SK-N-MC (cell line): ENCODE measurements around the gene TSSK1B.

Source experiments
- DNase-seq: peaks from one replicate; pipeline ENCODE4 v3.0.0-alpha.2; 2011; ENCODE audit warnings: low read depth, low spot score
- H3K27ac ChIP-seq: fragments of 200-600 bp; sonication (generic); 2 replicates; pipeline ENCODE4 v1.5.1; 2016; ENCODE audit warnings: mixed run types
- H3K36me3 ChIP-seq: fragments of 200-600 bp; sonication (generic); 2 replicates; pipeline ENCODE4 v1.6.1; 2017; ENCODE audit warnings: antibody characterized with exemption, low read length, mixed read lengths; ENCODE audit not compliant: insufficient read depth
- H3K4me3 ChIP-seq: fragments of 200-600 bp; sonication (generic); 2 replicates; pipeline ENCODE4 v1.5.1; 2016
- H3K9ac ChIP-seq: fragments of 200-600 bp; sonication (generic); 2 replicates; pipeline ENCODE4 v1.8.0; 2017; ENCODE audit warnings: mixed run types, mixed read lengths; ENCODE audit not compliant: insufficient read length
- H3K9me3 ChIP-seq: fragments of 200-600 bp; sonication (generic); 2 replicates; pipeline ENCODE4 v1.6.1; 2017; ENCODE audit warnings: low read depth, mild to moderate bottlenecking, antibody characterized with exemption, low read length, moderate library complexity, mixed read lengths
- EZH2 ChIP-seq: fragments of 200-600 bp; sonication (generic); IDR thresholded peaks from one replicate; pipeline ENCODE4 v1.6.1; 2017; ENCODE audit warnings: antibody characterized with exemption
- FOXP2 ChIP-seq: optimal IDR thresholded peaks from 2 replicates; pipeline ENCODE3; 2011; ENCODE audit warnings: mild to moderate bottlenecking, moderate library complexity; ENCODE audit not compliant: insufficient read depth; ENCODE audit errors: extremely low read length, control extremely low read depth
- POLR2AphosphoS5 ChIP-seq: IDR thresholded peaks from 2 replicates; pipeline ENCODE4 v1.6.1; 2012; ENCODE audit warnings: mild to moderate bottlenecking, low read depth, low read length, borderline replicate concordance

Gene TSSK1B

DNA sequence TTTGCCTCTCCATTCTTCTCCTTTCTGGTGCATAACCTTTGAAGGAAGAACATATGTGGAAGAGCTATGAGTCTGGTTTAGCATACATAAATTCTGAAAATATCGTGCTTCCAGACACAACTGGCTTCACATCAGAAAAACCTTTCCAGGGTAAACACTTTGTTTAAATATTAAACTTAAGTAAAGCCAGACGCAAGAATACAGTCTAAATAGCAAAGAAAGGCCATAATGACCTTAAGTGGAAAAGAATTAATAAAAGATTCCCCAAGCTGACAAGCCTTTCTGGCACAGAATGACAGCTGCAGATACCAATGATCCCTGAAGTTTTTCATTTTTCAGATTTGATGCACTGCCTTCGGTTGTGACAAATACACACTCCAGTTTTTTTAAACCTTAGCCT, 13.5 kb upstream of the TSSK1B start:
- no peaks in the 10 kb centered on the region for H3K36me3 ChIP-seq
- H3K4me3 ChIP-seq, result no peak overlapping the region
- no peaks in the 10 kb centered on the region for H3K9me3 ChIP-seq
- TF ChIP-seq POLR2AphosphoS5, result no peak
- no peak for TF ChIP-seq FOXP2
- no peak for TF ChIP-seq EZH2
- H3K9ac ChIP-seq, result no peak overlapping the region
- DNase-seq, result no peak
- H3K27ac ChIP-seq, result no peak overlapping the region

DNA sequence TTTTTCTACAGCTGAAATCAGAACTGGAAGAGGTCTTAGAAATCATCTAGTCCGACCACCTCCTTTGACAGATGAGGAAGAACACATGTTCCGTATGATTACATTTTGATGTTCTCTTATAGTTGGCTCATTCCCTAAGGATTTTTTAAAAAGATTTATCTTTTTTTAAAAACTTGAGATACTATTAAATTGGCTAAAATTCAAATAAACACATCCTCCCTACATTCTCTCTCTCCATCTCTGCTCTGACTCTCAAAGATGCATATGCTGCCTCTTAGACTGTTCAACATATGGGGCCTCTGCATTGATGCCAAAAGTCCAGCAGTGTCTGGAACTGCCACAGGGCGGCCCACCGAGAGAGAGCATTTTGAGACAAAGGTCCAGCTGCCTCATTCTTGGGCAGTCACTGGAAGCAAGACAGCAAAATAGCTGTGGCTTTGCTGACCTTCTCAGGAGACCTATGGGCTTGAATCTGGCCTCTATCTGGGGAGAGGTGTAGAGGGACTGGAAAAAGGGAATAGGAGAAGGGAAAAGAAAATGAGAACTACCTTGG, 12.8 kb upstream of the TSSK1B start:
- TF ChIP-seq POLR2AphosphoS5, result no peak
- no peak for TF ChIP-seq FOXP2
- no peak for TF ChIP-seq EZH2
- H3K27ac ChIP-seq, result no peak overlapping the region
- DNase-seq, result no peak

DNA sequence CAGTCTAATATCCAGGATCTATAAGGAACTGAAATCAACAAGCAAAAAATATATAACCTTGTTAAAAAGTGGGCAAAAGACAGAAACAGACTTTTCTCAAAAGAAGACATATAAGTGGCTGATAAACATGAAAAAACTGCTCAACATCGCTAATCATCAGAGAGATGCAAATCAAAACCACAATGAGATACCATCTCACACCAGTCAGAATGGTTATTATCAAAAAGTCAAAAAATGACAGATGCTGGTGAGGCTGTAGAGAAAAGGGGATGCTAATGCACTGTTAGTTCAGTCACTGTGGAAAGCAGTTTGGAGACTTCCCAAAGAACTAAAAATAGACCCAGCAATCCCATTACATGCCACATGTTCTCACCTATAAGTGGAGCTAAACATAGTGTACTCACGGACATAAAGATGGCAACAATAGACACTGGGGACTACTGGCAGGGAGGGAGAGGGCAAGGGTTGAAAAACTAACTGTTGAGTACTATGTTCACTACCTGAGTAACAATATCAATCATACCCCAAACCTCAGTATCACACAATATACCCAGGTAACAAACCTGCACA, 11.7 kb upstream of the TSSK1B start:
- no peak for DNase-seq
- H3K4me3 ChIP-seq, result no peak overlapping the region
- no peaks in the 10 kb centered on the region for H3K9me3 ChIP-seq
- H3K36me3 ChIP-seq, result no peaks in the 10 kb centered on the region
- H3K27ac ChIP-seq, result no peak overlapping the region
- TF ChIP-seq EZH2 (no peak), FOXP2 (no peak), POLR2AphosphoS5 (no peak)
- H3K9ac ChIP-seq, result no peak overlapping the region

More for the DNA sequence above, 12.8 kb upstream of the TSSK1B start:
- Histone ChIP-seq H3K9me3 (no peaks in the 10 kb centered on the region), H3K36me3 (no peaks in the 10 kb centered on the region), H3K4me3 (no peak overlapping the region), H3K9ac (no peak overlapping the region)

DNA sequence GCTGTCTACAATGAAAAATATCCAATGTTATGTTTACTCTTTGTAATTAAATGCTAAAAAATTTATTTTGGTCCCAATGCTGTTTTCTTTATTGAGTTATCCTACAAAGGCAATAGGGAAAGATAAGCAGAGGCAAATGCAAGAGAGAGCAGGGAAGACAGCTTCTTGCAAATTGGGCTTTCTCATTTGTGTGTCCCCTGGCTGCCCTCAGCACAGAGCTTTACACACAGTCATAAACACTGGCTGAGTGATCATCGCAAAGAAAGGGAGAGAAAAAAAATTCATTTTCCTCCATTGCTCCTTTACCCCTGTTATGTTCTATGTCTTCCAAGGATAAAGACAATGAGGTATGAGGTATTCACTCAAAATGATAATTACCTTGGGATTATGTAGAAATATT, 2.3 kb upstream of the TSSK1B start:
- no peaks in the 10 kb centered on the region for H3K9me3 ChIP-seq
- H3K4me3 ChIP-seq, result no peak overlapping the region
- TF ChIP-seq FOXP2 (no peak), EZH2 (no peak), POLR2AphosphoS5 (no peak)
- no peak overlapping the region for H3K9ac ChIP-seq
- no peaks in the 10 kb centered on the region for H3K36me3 ChIP-seq
- DNase-seq, result no peak
- H3K27ac ChIP-seq, result no peak overlapping the region

DNA sequence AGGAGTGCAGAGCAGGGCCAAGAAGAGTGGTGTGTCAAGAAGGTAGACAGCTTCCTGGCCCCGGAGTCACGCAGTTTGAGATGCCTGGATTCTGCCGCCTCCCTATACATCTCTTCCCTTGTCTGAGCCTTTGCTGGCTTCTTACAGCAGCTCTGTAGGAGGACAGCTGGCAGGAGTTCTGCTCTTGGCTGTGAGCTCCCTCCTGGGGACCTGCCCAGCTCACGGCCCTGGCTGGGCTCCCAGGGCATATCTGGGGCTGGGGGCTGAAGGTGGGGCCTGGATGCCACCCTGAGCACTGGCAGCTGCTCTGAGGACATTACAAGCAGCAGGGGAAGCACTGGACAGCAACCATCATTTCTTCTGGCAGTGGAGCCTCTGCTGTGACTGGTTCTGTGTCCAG, 786 bp upstream of the TSSK1B start:
- Histone ChIP-seq H3K4me3 (no peak overlapping the region), H3K9ac (no peak overlapping the region), H3K9me3 (no peaks in the 10 kb centered on the region), H3K36me3 (no peaks in the 10 kb centered on the region), H3K27ac (no peak overlapping the region)
- DNase-seq, result no peak
- TF ChIP-seq POLR2AphosphoS5 (no peak), FOXP2 (no peak), EZH2 (no peak)

DNA sequence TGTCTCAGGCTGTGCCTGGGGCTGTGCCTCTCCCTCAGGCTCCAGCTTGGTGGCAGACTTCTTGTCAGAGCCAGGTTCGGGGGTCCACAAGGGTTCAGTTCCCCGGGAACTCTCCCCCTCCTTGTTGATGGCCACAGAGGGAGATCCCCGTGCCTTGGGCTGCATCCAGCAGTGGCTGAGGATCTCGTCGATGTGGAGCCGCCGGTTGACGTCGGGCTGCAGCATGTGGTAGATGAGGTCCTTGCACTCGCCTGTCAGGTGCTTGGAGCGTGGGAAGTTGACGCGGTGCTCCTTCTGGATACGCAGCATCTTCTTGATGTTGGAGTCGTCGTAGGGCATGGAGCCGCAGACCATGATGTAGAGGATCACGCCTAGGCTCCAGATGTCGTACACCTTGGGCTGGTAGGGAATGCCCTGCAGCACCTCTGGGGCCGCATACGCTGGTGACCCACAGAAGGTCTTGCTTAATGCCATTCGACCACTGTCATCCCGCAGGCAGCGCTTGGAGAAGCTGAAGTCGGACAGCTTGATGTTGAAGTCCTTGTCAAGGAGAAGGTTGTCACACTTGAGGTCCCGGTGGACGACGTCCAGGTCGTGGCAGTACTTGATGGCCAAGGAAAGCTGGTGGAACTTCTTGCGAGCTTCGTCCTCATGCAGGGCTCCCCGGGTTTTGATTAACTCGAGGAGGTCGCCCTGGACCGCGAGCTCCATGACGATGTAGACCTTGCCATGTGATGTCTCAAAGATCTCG, 752 bp downstream of the TSSK1B start:
- Histone ChIP-seq H3K27ac (no peak overlapping the region), H3K9ac (no peak overlapping the region), H3K4me3 (no peak overlapping the region), H3K9me3 (no peaks in the 10 kb centered on the region), H3K36me3 (no peaks in the 10 kb centered on the region)
- DNase-seq, result no peak
- TF ChIP-seq FOXP2 (no peak), EZH2 (no peak), POLR2AphosphoS5 (no peak)

DNA sequence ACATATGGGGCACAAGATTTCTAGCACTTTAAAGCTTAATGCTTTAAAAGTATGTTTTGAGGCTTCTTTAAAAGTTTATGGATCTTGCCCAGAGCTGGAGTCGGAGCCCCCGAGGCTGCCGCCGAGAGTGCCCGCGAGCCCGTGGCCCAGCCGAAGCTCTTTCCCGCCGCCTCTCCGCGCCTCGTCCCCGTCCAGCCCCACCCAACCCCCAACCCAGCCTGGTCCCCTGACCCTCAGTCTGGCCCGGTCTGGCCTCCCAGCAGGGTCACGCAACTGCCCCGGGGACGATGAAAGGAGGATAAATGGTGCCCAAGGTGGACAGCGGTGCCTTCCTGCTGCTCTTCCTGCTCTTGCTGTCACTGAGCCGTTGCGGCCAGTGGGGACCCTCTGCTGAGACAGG, 1.7 kb downstream of the TSSK1B start:
- Histone ChIP-seq H3K9me3 (no peaks in the 10 kb centered on the region), H3K27ac (no peak overlapping the region), H3K4me3 (no peak overlapping the region), H3K9ac (no peak overlapping the region), H3K36me3 (no peaks in the 10 kb centered on the region)
- DNase-seq, result no peak
- no peak for TF ChIP-seq FOXP2
- TF ChIP-seq POLR2AphosphoS5, result no peak
- no peak for TF ChIP-seq EZH2

DNA sequence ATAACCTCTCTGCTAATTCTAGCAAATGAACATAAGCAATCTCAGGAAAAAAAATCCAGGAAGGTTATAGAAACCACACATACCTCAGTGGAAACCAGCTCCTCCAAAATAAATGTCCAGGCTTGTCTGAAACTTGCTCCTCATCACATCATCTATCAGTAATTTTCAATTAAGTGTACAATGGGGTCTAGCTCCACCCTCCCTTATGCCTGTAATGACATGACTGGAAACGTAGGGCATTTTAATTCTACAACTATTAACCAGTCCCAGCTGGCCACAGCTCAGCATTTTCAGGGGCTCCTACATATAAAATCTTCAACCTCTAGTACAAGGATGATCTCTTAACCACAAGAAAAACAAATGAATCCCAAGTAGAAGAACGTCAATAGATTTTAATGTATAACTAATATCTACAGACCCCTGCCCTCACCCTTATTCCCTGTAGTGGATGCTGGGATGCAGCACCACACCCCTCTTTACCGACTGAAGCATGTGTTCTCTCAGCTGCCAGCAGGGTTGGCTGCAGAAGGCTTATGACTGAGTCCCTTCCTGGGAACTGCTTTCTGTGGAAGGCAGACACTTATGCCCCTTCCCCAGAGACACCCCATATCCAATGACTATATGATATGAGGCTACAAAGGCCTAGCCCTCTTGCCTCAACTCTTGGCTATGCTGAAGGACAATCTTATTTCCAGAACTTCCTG, 6.8 kb downstream of the TSSK1B start:
- H3K4me3 ChIP-seq, result no peak overlapping the region
- TF ChIP-seq POLR2AphosphoS5 (no peak), FOXP2 (no peak), EZH2 (no peak)
- H3K27ac ChIP-seq, result no peak overlapping the region
- H3K9ac ChIP-seq, result no peak overlapping the region
- no peaks in the 10 kb centered on the region for H3K9me3 ChIP-seq
- DNase-seq, result no peak
- H3K36me3 ChIP-seq, result no peaks in the 10 kb centered on the region

DNA sequence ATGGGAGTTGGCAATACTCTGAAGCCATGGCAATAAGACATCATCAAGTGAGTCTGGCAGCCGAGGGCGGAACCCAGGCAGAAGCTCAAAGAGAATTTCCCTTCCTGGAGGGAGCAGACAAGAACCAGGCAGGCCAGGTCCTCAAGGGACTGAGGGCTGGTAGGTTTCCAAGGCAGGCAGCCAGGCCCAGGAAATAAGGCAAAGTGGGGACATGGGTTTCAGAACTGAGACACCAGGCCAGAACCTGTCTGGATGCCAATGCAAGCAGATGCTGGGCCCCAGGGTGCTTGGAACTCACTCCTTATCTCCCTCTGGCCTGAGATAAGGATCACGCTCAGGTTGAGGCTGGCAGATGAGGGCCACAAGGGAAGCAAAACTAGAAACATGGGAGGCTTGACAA, 8.9 kb downstream of the TSSK1B start:
- Histone ChIP-seq H3K4me3 (no peak overlapping the region), H3K36me3 (no peaks in the 10 kb centered on the region), H3K27ac (no peak overlapping the region), H3K9ac (no peak overlapping the region), H3K9me3 (no peaks in the 10 kb centered on the region)
- TF ChIP-seq EZH2 (no peak), POLR2AphosphoS5 (no peak), FOXP2 (no peak)
- DNase-seq, result no peak
